Pons (tissue), 1 donor: ENCODE data around the gene KDM3B.
"Not testable (repeated sequence)": the region's sequence is repeated elsewhere in the genome, so short reads cannot be mapped to it uniquely, and the experiment has no call there.

Experiments used
- DNase-seq: peaks from one replicate; pipeline ENCODE4 v3.0.0-alpha.2; 2016; ENCODE audit warnings: low spot score

Gene KDM3B

GRCh38 chr5:138352071-138352721 lies at the start of gene KDM3B:
KDM3B (plus strand) TSS chr5:138352685; CDS start chr5:138352796, 111 bp downstream.
- DNase-seq: peak; percentile 61

- DNase-seq: peak; percentile 4
Observed at GRCh38 chr5:138303372-138303771, 49.1 kb upstream of the KDM3B start.

GRCh38 chr5:138305797-138306196 lies 46.7 kb upstream of the KDM3B start:
- DNase-seq: no peak

GRCh38 chr5:138315751-138316278 lies 36.7 kb upstream of the KDM3B start:
- DNase-seq: no peak

GRCh38 chr5:138316355-138316754 lies 36.1 kb upstream of the KDM3B start:
- no peak for DNase-seq

- DNase-seq: not testable (repeated sequence)
Observed at GRCh38 chr5:138318211-138318610, 34.3 kb upstream of the KDM3B start.

GRCh38 chr5:138330813-138331448 lies 21.6 kb upstream of the KDM3B start:
- DNase-seq: no peak

GRCh38 chr5:138331449-138332368 lies 20.8 kb upstream of the KDM3B start, which contains the start of gene CDC25C:
CDC25C (minus strand) TSS chr5:138331804; CDS start chr5:138331180, 624 bp downstream.
- DNase-seq: peak; percentile 99

- no peak for DNase-seq
Observed at GRCh38 chr5:138334867-138335447, 17.5 kb upstream of the KDM3B start.

GRCh38 chr5:138336952-138337684 lies 15.4 kb upstream of the KDM3B start:
- peak; percentile 89 for DNase-seq

GRCh38 chr5:138337685-138338410 lies 14.6 kb upstream of the KDM3B start, which contains the start of gene FAM53C:
FAM53C (plus strand) TSS chr5:138338266; CDS start chr5:138341336, 3,070 bp downstream.
- DNase-seq: peak; percentile 87

- DNase-seq: no peak
Observed at GRCh38 chr5:138338411-138339090, 13.9 kb upstream of the KDM3B start.

GRCh38 chr5:138339091-138339456 lies 13.4 kb upstream of the KDM3B start:
- no peak for DNase-seq

- no peak for DNase-seq
Observed at GRCh38 chr5:138339464-138339863, 13.0 kb upstream of the KDM3B start.

GRCh38 chr5:138340008-138340407 lies 12.5 kb upstream of the KDM3B start:
- DNase-seq: no peak

GRCh38 chr5:138344887-138345622 lies 7.4 kb upstream of the KDM3B start:
- no peak for DNase-seq

GRCh38 chr5:138346889-138347288 lies 5.6 kb upstream of the KDM3B start:
- DNase-seq: no peak

- no peak for DNase-seq
Observed at GRCh38 chr5:138349852-138350562, 2.5 kb upstream of the KDM3B start.

GRCh38 chr5:138350563-138350890 lies 2.0 kb upstream of the KDM3B start:
- DNase-seq: no peak
